ENCODE data around the gene FCER2.

- TF ChIP-seq, protein P1, sequence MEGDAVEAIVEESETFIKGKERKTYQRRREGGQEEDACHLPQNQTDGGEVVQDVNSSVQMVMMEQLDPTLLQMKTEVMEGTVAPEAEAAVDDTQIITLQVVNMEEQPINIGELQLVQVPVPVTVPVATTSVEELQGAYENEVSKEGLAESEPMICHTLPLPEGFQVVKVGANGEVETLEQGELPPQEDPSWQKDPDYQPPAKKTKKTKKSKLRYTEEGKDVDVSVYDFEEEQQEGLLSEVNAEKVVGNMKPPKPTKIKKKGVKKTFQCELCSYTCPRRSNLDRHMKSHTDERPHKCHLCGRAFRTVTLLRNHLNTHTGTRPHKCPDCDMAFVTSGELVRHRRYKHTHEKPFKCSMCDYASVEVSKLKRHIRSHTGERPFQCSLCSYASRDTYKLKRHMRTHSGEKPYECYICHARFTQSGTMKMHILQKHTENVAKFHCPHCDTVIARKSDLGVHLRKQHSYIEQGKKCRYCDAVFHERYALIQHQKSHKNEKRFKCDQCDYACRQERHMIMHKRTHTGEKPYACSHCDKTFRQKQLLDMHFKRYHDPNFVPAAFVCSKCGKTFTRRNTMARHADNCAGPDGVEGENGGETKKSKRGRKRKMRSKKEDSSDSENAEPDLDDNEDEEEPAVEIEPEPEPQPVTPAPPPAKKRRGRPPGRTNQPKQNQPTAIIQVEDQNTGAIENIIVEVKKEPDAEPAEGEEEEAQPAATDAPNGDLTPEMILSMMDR (IDR thresholded peaks at IDR 0.05) = no peak
- no peak for TF ChIP-seq ZFX (IDR thresholded peaks at IDR 0.05; ENCODE audit: borderline replicate concordance)
These were observed 40.0 kb downstream of the FCER2 start for GRCh38 chr19:7661744-7662538.

All from 22Rv1 (cell line).